ENCODE measurements around the gene EGR1.

GRCh38 chr5:138439477-138440158, 25.7 kb upstream of the EGR1 start:
- TF ChIP-seq POLR2A (IDR thresholded peaks at IDR 0.05; ENCODE audit: low read depth, low read length) (no peak), TAF1 (IDR thresholded peaks at IDR 0.05; ENCODE audit: borderline replicate concordance, low read depth, low read length) (no peak), POLR2AphosphoS5 (IDR thresholded peaks at IDR 0.05; ENCODE audit: low read depth, low read length) (no peak)

All from GM12892 (cell line).